ENCODE measurements around the gene TDRD12.
"Not testable (repeated sequence)": the region's sequence is repeated elsewhere in the genome, so short reads cannot be mapped to it uniquely, and the experiment has no call there.

The TDRD12 gene

DNA sequence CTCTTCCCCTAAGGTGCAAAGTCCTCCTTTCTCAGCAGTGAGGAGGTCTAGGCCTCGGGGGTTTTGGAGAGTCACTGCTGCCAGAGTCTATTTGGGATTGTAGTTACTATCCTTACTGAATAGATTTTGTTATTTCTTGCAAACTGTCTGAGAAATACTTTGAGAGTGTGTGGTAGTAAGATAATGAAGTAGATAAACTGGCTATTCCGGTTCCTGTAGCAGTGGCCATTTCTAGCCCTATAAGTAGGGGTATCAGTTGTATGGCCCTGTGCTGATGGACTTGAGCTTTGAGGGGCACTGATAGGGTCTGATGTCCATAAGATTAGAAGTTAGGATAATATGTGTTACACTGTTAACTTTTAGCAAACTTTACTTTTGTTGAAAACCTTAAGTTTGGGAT is 25.3 kb upstream of the TDRD12 start:
- not testable (repeated sequence) for DNase-seq

DNA sequence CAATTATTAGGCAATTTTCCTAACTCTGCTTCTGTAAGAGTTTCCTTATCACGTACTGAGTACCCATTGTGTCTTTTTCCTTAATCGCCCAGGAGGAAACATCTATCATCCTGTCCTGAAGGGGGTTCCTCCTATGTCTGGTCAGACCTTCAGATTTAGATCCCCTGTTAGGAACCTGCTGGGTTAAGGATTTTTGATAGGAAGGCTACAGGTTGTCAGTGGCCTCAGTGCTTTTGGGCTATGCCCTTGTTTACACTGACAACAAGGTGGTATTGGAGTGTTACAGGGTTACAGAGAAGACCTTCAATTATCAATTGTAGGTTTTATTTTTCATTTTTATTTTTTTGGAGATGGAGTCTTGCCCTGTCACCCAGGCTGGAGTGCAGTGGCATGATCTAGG is 24.7 kb upstream of the TDRD12 start:
- DNase-seq = not testable (repeated sequence)

DNA sequence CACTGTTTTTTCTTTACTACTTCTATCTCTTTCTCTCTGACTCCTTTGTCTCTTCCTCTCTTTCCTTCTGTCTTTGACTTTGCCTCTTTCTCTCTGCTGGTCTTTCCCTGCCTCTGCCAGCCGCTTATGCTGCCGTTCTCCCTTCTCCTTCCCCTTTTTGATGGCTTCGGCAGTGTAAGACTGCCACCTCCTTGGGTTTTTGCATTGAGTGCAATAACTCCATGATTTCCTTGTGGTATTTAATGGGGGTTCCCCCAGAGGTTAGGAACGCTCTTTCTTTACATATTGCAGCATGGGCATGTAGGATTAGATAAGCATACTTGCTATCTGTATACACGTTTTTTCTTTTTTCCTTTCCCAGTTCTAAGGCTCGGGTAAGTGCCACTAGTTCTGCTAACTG is 24.1 kb upstream of the TDRD12 start:
- DNase-seq = not testable (repeated sequence)

- DNase-seq = not testable (repeated sequence)
Observed at GRCh38 chr19:32696771-32697170, 22.8 kb upstream of the TDRD12 start.

- DNase-seq = not testable (repeated sequence)
Observed at GRCh38 chr19:32700129-32700528, 19.4 kb upstream of the TDRD12 start.

DNA sequence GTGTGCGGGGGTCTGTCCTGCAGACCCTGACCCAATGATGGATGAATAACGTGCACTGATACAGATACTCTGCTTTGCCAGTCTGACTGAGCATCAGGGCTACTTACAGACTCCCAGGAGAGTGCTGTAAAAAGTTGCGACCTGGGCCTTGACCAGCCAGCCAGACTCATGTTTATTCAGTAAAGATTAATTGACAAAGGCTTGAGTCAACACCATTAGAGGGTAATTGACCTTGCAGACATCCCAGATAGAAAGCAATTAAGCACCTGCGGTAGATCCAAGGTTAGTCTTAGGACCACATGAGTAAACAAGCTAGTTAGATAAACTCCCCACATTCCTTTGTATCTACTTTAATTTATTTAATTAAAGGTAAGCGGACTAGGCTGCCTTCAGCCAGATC is 17.6 kb upstream of the TDRD12 start:
- no peak for DNase-seq

DNA sequence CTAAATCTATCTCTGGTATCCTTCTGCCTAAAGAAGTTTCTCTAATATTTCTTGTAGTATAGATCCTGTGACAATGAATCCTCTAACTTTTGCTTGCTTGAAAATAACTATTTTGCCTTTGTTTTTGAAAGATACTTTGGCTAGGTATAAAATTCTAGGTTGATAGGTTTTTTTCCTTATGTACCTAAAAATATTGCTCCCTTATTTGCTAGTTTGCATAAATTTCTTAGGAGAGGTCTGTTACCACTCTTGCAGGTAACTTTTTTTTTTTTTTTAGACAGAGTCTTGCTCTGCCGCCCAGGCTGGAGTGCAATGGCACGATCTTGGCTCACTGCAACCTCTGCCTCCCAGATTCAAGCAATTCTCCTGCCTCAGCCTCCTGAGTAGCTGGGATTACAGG is 15.6 kb upstream of the TDRD12 start:
- DNase-seq = not testable (repeated sequence)

GRCh38 chr19:32708457-32708856 is 11.1 kb upstream of the TDRD12 start:
- DNase-seq = no peak

DNA sequence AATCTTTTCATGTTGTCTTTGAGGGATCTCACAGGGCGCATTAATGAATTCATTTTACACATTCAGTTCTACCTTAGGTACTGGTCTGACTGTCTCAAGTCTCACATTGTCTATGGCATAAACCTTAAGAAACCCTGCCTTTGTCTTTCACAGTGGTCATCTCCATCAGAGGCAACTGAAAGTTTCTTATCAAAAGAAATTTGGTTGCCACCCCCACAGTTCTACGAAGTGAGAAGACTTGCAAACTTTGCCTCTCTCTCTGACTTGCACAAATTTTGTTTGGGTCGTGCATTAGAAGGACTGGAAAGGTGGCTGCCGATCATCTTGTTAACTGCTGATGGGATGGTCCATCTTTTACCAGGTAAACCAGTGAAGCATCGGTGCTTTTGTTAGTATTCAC is 10.5 kb upstream of the TDRD12 start:
- no peak for DNase-seq

DNA sequence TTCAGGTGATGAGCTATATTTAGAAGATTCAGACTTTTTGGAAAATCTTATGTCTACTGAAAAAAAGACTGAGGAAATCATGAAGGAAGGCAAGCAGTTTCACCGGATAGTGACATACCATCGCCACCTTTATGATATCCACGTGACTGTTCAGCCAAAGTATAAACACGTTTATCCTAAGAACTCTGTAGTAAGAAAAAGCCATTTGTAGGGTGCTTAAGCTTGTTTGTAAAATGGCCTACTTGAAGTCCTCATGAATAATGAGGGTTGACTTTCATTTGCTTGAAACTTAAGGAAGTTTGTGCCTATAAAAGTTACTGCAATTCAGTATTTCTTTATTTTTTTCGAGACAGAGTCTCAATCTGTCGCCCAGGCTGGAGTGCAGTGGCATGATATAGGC is 7.8 kb upstream of the TDRD12 start:
- DNase-seq = no peak

DNA sequence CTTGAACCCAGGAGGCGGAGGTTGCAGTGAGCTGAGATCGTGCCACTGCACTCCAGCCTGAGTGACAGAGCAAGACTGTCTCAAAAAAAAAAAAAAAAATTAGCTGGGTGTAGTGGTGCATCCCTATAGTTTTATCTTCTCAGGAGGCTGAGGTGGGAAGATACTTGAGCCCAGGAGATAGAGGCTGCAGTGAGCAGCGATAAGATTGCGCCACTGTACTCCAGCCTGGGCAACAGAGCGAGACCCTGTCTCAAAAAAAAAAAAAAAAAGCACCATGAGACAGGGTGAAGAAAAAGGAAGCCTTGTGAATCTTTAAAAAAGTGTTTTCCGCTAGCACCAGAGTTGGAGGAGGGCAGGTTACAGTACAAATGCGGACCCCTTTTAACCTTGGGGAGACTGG is 3.4 kb upstream of the TDRD12 start:
- not testable (repeated sequence) for DNase-seq

- no peak for DNase-seq
Observed at GRCh38 chr19:32717496-32717895, 2.1 kb upstream of the TDRD12 start.

DNA sequence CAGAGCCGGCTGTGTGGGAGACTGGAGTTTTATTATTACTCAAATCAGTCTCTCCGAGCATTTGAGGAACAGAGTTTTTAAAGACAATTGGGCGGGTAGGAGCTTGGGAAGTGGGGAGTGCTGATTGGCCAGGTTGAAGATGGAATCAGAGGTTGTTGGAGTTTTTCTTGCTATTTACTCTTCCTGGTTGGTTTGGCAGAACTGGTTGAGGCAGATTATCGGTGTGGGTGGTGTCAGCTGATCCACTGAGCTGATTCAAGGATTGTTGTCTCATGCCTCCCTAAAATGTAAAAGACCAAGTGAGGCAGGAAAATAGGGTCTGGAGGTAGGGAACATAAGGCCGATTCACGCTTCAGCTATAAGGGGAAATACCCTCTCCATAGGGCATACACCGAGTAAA is 1.3 kb upstream of the TDRD12 start:
- DNase-seq = no peak

- no peak for DNase-seq
Observed at GRCh38 chr19:32720216-32720935, 809 bp downstream of the TDRD12 start.

- no peak for DNase-seq
Observed at GRCh38 chr19:32720936-32721250, 1.3 kb downstream of the TDRD12 start.

DNA sequence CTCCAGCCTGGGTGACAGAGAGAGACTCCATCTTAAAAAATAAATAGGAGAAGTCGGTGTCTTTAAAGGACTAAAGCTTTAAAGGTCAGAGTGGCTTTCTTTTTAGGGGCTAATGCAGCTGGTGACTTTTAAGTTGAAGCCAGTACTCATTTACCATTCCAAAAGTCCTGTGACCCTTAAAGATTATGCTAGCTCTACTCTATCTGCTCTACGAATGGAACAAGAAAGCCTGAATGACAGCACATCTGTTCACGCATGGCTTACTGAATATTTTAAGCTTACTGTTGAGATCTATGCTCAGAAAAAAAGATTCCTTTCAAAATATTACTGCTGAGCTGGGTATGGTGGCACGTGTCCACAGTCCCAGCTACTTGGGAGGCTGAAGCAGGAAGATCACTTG is 16.4 kb downstream of the TDRD12 start:
- no peak for DNase-seq

DNA sequence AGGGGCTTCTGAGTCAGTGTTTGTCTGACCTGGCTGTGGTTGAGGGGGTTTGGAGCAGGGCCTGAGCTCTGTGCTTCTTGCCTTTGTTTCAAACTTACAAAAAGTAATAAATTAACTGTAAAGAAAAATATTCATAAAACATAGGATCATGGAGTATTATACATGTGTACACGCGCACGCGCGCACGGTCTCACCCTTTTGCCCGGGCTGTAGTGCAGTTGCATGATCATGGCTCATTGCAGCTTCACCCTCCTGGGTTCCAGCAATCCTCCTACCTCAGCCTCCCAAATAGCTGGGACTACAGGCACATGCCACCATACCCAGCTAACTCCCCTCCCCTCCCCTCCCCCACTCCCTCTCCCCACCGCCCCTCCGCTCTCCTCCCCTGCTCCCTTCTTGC is 23.5 kb downstream of the TDRD12 start:
- no peak for DNase-seq

DNA sequence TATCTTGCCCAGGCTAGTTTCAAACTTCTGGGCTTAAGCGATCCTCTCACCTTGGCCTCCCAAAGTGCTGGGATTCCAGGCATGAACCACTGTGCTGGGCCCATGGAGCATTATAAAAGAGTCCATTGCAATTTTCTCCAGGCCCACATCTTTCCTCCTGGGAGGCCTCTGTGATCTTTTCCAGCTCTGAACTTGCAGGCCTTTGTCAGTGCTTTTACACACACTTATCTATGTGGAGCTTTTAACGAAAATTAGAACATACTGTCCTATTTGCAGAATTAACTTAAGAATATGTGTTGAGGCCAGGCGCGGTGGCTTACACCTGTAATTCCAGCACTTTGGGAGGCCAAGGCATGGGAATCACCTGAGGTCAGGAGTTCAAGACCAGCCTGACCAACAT is 23.9 kb downstream of the TDRD12 start:
- DNase-seq = no peak

- no peak for DNase-seq
Observed at GRCh38 chr19:32744555-32745325, 25.2 kb downstream of the TDRD12 start.

- not testable (repeated sequence) for DNase-seq
Observed at GRCh38 chr19:32745594-32746251, 26.2 kb downstream of the TDRD12 start.

GRCh38 chr19:32746631-32747196 is 27.1 kb downstream of the TDRD12 start:
- not testable (repeated sequence) for DNase-seq

DNA sequence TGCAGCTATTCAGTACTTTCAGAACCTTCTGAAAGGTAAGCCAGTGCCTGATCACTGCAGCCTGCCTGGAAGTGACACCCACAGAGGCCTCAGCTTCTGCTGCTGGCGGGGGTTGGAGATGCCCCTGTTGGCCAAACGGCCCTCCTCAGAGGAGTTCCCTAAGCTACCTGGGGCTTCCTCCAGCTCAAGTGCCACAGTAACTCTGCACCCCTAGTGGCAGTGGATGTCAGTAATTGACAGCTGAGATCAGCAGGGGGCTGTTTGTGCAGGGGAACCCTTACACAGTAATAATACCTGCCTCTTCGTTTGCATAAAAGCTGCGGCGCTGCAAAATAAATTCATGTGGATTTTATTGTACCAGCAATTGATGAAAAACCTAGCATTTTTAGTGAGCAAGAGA is 28.9 kb downstream of the TDRD12 start:
- no peak for DNase-seq

DNA sequence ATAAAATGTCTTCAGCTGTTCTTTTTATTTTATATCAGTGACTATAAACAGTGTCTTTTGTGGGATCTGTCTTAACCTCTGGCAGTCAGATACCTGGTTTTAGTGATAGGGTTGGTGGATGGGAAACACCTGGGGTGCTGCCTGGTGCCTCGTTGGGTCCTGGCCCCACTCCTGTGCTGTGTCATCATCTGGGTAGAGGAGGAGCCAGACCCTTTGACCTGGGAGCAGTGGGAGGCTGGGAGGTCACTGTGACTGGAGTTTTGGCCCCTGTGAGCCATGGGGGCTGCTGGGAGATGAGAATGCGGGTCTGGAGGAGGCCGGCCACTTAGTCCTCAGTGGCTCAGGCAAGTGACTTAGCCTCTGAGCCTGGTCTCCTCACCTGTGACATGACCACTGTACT is 29.4 kb downstream of the TDRD12 start:
- no peak for DNase-seq

DNA sequence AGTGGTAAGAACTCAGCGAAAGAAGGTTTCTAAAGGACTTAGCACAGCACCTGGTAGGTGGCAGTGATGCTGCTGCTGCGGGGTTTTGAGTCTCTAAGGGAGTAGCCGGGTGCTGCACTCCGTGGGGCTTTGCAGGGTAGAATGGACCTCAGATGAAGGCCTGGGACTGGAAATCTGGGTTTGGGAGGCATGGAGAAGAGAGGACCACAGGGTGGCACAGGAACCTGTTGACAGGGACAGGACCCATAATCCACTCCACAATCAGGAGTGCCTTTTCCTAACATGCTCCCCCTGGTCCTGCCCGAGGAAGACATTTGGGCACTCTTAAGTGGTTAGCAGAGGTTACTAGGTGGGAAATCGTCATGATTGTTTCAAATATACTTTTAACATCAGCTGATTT is 29.8 kb downstream of the TDRD12 start:
- DNase-seq = no peak
